CD14-positive monocyte (primary cell): Measurements from ENCODE around the gene TAS2R42. TPM values are rescaled to one million over a fixed set of nuclear protein-coding genes. Genes with fewer than 3 reads are reported as not detected.

Experiments
- DNase-seq, 3 donors: peaks; one replicate each; pipeline ENCODE4 v3.0.0-alpha.2; 2011 to 2022
- H2AFZ ChIP-seq: 2 replicates; pipeline ENCODE4 v1.6.0; 2012; ENCODE audit warnings: mild to moderate bottlenecking, low read depth, low read length, inconsistent platforms; ENCODE audit not compliant: insufficient read depth, poor library complexity, severe bottlenecking
- H3K27ac ChIP-seq, 2 donors: 1 replicate in 1 of 2; 2 replicates in 1 of 2; pipeline ENCODE4 v1.5.1; 2012 to 2013; ENCODE audit warnings: low read length in 2 of 2, control low read depth in 1 of 2, inconsistent platforms in 1 of 2, low read depth in 1 of 2, mild to moderate bottlenecking in 1 of 2
- H3K27me3 ChIP-seq, 2 donors: one replicate each; pipeline versions ENCODE4 v1.6.0 to v1.6.1; 2011 to 2013; ENCODE audit warnings: low read length in 2 of 2; ENCODE audit not compliant: control insufficient read depth in 2 of 2, insufficient read depth in 2 of 2
- H3K36me3 ChIP-seq, 2 donors: replicated peaks in 1 of 2; 1 replicate in 1 of 2; 2 replicates in 1 of 2; pipeline versions ENCODE4 v1.5.1 to v1.6.1; 2012 to 2013; ENCODE audit warnings: low read length in 2 of 2, control low read depth in 1 of 2, inconsistent platforms in 1 of 2, mild to moderate bottlenecking in 1 of 2; ENCODE audit not compliant: insufficient read depth in 2 of 2, control insufficient read depth in 1 of 2
- H3K4me1 ChIP-seq, 2 donors: 1 replicate in 1 of 2; 2 replicates in 1 of 2; pipeline versions ENCODE4 v1.5.1 to v1.6.1; 2012 to 2013; ENCODE audit warnings: low read length in 2 of 2, control low read depth in 1 of 2, inconsistent platforms in 1 of 2, mild to moderate bottlenecking in 1 of 2, moderate library complexity in 1 of 2; ENCODE audit not compliant: insufficient read depth in 2 of 2, control insufficient read depth in 1 of 2
- H3K4me2 ChIP-seq: replicated peaks from 2 replicates; pipeline ENCODE3; 2012; ENCODE audit warnings: low read length, moderate library complexity, mild to moderate bottlenecking; ENCODE audit not compliant: poor library complexity, severe bottlenecking; ENCODE audit errors: extremely low read depth
- H3K4me3 ChIP-seq, 3 experiments: fragments of 200-600 bp in 1 of 3; sonication (generic) in 1 of 3; replicated peaks in 1 of 3; 1 replicate in 2 of 3; 2 replicates in 1 of 3; pipeline ENCODE4 v1.5.1; 2011 to 2013; ENCODE audit warnings: low read length in 3 of 3, mild to moderate bottlenecking in 3 of 3, control low read depth in 2 of 3, low read depth in 2 of 3, inconsistent platforms in 1 of 3, moderate library complexity in 1 of 3
- H3K79me2 ChIP-seq: 2 replicates; pipeline ENCODE4 v1.6.0; 2012; ENCODE audit warnings: mild to moderate bottlenecking, control low read depth, inconsistent platforms, low read length, moderate library complexity; ENCODE audit not compliant: insufficient read depth
- H3K9ac ChIP-seq: 2 replicates; pipeline ENCODE4 v1.6.0; 2017; ENCODE audit warnings: low read length, mild to moderate bottlenecking; ENCODE audit not compliant: insufficient read depth, poor library complexity, severe bottlenecking
- H3K9me3 ChIP-seq, 2 donors: replicated peaks in 1 of 2; 1 replicate in 1 of 2; 2 replicates in 1 of 2; pipeline versions ENCODE4 v1.5.1 to v1.6.1; 2012 to 2013; ENCODE audit warnings: low read length in 2 of 2, control low read depth in 1 of 2; ENCODE audit not compliant: control insufficient read depth in 1 of 2, insufficient read depth in 1 of 2
- H4K20me1 ChIP-seq: 2 replicates; pipeline ENCODE4 v1.6.0; 2012; ENCODE audit warnings: mild to moderate bottlenecking, low read length, control low read depth, moderate library complexity; ENCODE audit not compliant: insufficient read depth
- H3K27ac Mint-ChIP-seq, 7 donors: one replicate each; pipeline ENCODE4 v1.8.0; 2020; ENCODE audit warnings: mild to moderate bottlenecking in 7 of 7, mixed read lengths in 7 of 7, moderate library complexity in 6 of 7, inconsistent platforms in 2 of 7
- H3K27me3 Mint-ChIP-seq, 3 donors: one replicate each; pipeline ENCODE4 v1.8.0; 2021 to 2022; ENCODE audit warnings: low read depth in 3 of 3, mild to moderate bottlenecking in 3 of 3, mixed read lengths in 3 of 3, moderate library complexity in 3 of 3, inconsistent platforms in 1 of 3
- H3K36me3 Mint-ChIP-seq, 2 donors: one replicate each; pipeline ENCODE4 v1.8.0; 2020; ENCODE audit warnings: mixed read lengths in 2 of 2, inconsistent platforms in 1 of 2, mild to moderate bottlenecking in 1 of 2
- H3K4me1 Mint-ChIP-seq: one replicate; pipeline ENCODE4 v1.8.0; 2020; ENCODE audit warnings: mild to moderate bottlenecking, mixed read lengths
- H3K4me3 Mint-ChIP-seq, 2 donors: one replicate each; pipeline ENCODE4 v1.8.0; 2020; ENCODE audit warnings: mild to moderate bottlenecking in 2 of 2, mixed read lengths in 2 of 2, moderate library complexity in 1 of 2
- H3K9me3 Mint-ChIP-seq, 7 donors: one replicate each; pipeline ENCODE4 v1.8.0; 2020 to 2022; ENCODE audit warnings: mixed read lengths in 7 of 7, mild to moderate bottlenecking in 6 of 7, moderate library complexity in 6 of 7, inconsistent platforms in 2 of 7
- CTCF ChIP-seq: fragments of 200-600 bp; IDR thresholded peaks from one replicate; pipeline ENCODE4 v1.8.0; 2022; ENCODE audit warnings: antibody characterized with exemption, mild to moderate bottlenecking
- WGBS: methylation state at CpG from one replicate; pipeline ENCODE4 v1.1.5; 2013; ENCODE audit warnings: missing lambda C conversion rate; ENCODE audit not compliant: insufficient coverage; 5-methylcytosine and 5-hydroxymethylcytosine counted together
- intact Hi-C, 2 donors: fragments of 100-400 bp; cut with micrococcal nuclease; formaldehyde crosslinking; loops; one replicate each; pipeline versions ENCODE4 v1.15.0 to v1.15.1; 2023
- polyA plus RNA-seq, 3 donors: library from polyadenylated mRNA; depleted of rRNA in 1 of 3; unstranded in 2 of 3; stranded (reverse) in 1 of 3; fragments of 300-500 nt in 2 of 3; fragments of >200 nt in 1 of 3; fragmentation: Illumina TruSeq in 2 of 3; gene quantifications; 1 replicate in 2 of 3; 2 replicates in 1 of 3; pipeline ENCODE4 v1.2.3, GENCODE V29; 2012 to 2021

The TAS2R42 gene
- polyA plus RNA-seq, 3 donors: not detected

GRCh38 chr12:11171145-11171968 is 15.4 kb downstream of the TAS2R42 start, which contains the start of gene SMIM10L1:
Gene SMIM10L1, plus strand, starts transcription at chr12:11171194. Its CDS starts 163 bp downstream, at chr12:11171357.
- peaks cover 13 to 21% of the 10 kb centered on the region in 2 donors for H3K4me1 ChIP-seq
- DNase-seq: peak; percentile 85 to 92 (median 92)
- H3K27me3 ChIP-seq: no peaks in the 10 kb centered on the region
- peak within 1 kb of the TSS; percentile 96 to 97 for H3K4me3 Mint-ChIP-seq
- peak within 1 kb of the TSS; percentile 85 for H3K9ac ChIP-seq
- no peak for TF ChIP-seq CTCF
- peak within 1 kb of the TSS; percentile 95 to 99 (median 97) for H3K27ac Mint-ChIP-seq
- WGBS: under 1% methylated on average over 64 of the region's 70 CpGs
- peak within 1 kb of the TSS; percentile 80 to 89 for H3K27ac ChIP-seq
- no peaks in the 10 kb centered on the region for H3K27me3 Mint-ChIP-seq
- peaks cover 76% of the 10 kb centered on the region for H3K79me2 ChIP-seq
- H3K9me3 Mint-ChIP-seq: peaks cover 0 to 2% (median 0%) of the 10 kb centered on the region in 7 donors
- intact Hi-C loops: no loop called here
- H3K4me1 Mint-ChIP-seq: peaks cover 27% of the 10 kb centered on the region
- peak within 1 kb of the TSS; percentile 91 for H2AFZ ChIP-seq
- H3K4me2 ChIP-seq: peak within 1 kb of the TSS; percentile 90
- no peaks in the 10 kb centered on the region for H3K9me3 ChIP-seq
- H3K4me3 ChIP-seq: peak within 1 kb of the TSS; percentile 56 to 88 (median 70)
- peaks cover 7 to 11% of the 10 kb centered on the region in 2 donors for H3K36me3 Mint-ChIP-seq
- peaks cover 10% of the 10 kb centered on the region for H4K20me1 ChIP-seq
- H3K36me3 ChIP-seq: peaks cover 1 to 2% of the 10 kb centered on the region in 2 donors

- H3K27ac Mint-ChIP-seq: peak overlapping the region in 6 of 7 donors; percentile 84 to 99 (median 97)
- H3K4me3 Mint-ChIP-seq: peak overlapping the region; percentile 96 to 97
- intact Hi-C loops: no loop called here
- 0% methylated on average over 1 of the region's 4 CpGs for WGBS
- peaks cover 8 to 15% of the 10 kb centered on the region in 2 donors for H3K36me3 Mint-ChIP-seq
- Histone ChIP-seq H3K27ac (peak overlapping the region; percentile 80 to 89), H3K79me2 (peaks cover 82% of the 10 kb centered on the region), H3K4me1 (peaks cover 13 to 21% of the 10 kb centered on the region in 2 donors), H3K27me3 (no peaks in the 10 kb centered on the region), H3K36me3 (peaks cover 2 to 7% of the 10 kb centered on the region in 2 donors), H3K4me3 (peak overlapping the region; percentile 56 to 88 (median 70)), H4K20me1 (peaks cover 16% of the 10 kb centered on the region), H3K9ac (peak overlapping the region; percentile 85), H3K9me3 (no peaks in the 10 kb centered on the region), H2AFZ (peak overlapping the region; percentile 91), H3K4me2 (peak overlapping the region; percentile 90)
- H3K4me1 Mint-ChIP-seq: peaks cover 27% of the 10 kb centered on the region
- H3K9me3 Mint-ChIP-seq: peaks cover 0 to 2% (median 0%) of the 10 kb centered on the region in 7 donors
- no peak for TF ChIP-seq CTCF
- H3K27me3 Mint-ChIP-seq: no peaks in the 10 kb centered on the region
- no peak for DNase-seq
Observed at GRCh38 chr12:11170810-11171144, 16.0 kb downstream of the TAS2R42 start.
